Tibial nerve (tissue), 4 donors: ENCODE measurements around the gene ELP4.

Experiments
- EP300 ChIP-seq, 2 donors: sonication (generic); formaldehyde crosslinking; IDR thresholded peaks; one replicate each; pipeline ENCODE4 v1.6.1; 2017; ENCODE audit warnings: antibody characterized with exemption in 2 of 2, mild to moderate bottlenecking in 1 of 2
- POLR2A ChIP-seq, 2 donors: fragments of 450-650 bp; IDR thresholded peaks; one replicate each; pipeline ENCODE4 v1.6.1; 2017; ENCODE audit warnings: antibody characterized with exemption in 2 of 2, mild to moderate bottlenecking in 2 of 2, moderate library complexity in 2 of 2
- TF ChIP-seq, protein P1 (sequence below), 5 experiments: fragments of 200-600 bp in 3 of 5; fragments of 450-650 bp in 2 of 5; sonication (generic) in 3 of 5; IDR thresholded peaks; one replicate each; pipeline ENCODE4 v1.5.1; 2016 to 2019; ENCODE audit warnings: antibody characterized with exemption in 5 of 5, mild to moderate bottlenecking in 3 of 5, moderate library complexity in 2 of 5

DNA sequence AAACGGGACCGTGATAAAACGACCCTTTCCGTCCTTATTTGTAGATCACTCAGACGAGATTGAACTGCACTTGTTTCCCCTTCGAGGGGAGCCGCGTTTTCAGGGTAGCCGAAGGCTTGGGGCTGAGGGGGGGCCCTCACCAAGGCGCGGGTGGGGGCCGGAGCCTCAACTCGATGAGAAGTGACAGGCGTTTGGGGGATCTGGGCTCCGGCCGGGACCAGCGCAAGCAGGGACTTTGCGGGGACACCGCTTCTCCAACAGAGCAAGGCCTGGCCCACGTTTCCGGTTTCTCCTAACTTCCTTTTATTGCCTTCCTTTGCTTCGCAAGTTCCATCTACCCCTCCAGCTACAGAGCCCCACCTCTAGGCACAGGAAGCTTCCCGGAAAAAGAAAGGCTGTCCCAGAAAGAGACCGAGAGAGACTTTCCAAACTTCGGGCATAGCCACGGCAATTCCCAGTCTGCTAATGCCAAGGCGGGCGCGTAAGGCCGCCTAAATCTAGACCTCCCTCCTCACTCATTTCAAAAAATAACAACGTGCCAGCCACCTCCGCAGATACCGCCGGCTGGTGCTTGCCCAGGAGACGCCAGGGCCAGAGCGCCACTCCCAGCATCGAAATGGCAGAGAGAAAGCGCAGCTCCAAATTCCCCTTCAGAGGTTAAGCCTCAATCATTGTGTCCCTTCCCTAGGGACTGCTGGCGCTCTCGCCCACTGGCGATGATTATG, 294.9 kb downstream of the ELP4 start:
- TF ChIP-seq, protein P1, sequence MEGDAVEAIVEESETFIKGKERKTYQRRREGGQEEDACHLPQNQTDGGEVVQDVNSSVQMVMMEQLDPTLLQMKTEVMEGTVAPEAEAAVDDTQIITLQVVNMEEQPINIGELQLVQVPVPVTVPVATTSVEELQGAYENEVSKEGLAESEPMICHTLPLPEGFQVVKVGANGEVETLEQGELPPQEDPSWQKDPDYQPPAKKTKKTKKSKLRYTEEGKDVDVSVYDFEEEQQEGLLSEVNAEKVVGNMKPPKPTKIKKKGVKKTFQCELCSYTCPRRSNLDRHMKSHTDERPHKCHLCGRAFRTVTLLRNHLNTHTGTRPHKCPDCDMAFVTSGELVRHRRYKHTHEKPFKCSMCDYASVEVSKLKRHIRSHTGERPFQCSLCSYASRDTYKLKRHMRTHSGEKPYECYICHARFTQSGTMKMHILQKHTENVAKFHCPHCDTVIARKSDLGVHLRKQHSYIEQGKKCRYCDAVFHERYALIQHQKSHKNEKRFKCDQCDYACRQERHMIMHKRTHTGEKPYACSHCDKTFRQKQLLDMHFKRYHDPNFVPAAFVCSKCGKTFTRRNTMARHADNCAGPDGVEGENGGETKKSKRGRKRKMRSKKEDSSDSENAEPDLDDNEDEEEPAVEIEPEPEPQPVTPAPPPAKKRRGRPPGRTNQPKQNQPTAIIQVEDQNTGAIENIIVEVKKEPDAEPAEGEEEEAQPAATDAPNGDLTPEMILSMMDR (IDR thresholded peaks at IDR 0.05) = no peak
- TF ChIP-seq POLR2A (IDR thresholded peaks at IDR 0.05) (no peak), EP300 (IDR thresholded peaks at IDR 0.05) (no peak)
